ENCODE data around the gene UBE2F.

UBE2F gene

DNA sequence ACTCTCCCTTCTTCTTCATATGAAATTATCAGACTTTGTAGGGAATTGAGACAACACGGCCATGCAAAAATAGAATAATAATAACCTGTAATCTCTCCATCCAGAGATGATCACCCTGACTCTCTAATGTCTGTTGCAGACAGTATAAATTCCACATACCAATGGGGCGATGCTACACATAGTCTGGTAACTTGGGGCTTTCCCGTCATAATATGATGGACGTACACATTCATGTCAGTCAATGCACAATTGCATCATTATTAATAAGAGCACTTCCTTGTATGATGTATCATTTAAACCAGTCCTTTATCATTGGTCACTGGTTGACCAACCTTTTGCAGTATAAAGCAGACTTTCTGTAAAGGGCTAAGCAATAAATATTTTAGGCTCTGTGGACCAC is 54.5 kb downstream of the UBE2F start:
- TF ChIP-seq FOXP2 (optimal IDR thresholded peaks at IDR 0.05; ENCODE audit: borderline replicate concordance, extremely low read depth, extremely low read length, insufficient read depth): no peak
- TF ChIP-seq POLR2AphosphoS5 (IDR thresholded peaks at IDR 0.05; ENCODE audit: low read depth, low read length): no peak
- TF ChIP-seq, protein P1, sequence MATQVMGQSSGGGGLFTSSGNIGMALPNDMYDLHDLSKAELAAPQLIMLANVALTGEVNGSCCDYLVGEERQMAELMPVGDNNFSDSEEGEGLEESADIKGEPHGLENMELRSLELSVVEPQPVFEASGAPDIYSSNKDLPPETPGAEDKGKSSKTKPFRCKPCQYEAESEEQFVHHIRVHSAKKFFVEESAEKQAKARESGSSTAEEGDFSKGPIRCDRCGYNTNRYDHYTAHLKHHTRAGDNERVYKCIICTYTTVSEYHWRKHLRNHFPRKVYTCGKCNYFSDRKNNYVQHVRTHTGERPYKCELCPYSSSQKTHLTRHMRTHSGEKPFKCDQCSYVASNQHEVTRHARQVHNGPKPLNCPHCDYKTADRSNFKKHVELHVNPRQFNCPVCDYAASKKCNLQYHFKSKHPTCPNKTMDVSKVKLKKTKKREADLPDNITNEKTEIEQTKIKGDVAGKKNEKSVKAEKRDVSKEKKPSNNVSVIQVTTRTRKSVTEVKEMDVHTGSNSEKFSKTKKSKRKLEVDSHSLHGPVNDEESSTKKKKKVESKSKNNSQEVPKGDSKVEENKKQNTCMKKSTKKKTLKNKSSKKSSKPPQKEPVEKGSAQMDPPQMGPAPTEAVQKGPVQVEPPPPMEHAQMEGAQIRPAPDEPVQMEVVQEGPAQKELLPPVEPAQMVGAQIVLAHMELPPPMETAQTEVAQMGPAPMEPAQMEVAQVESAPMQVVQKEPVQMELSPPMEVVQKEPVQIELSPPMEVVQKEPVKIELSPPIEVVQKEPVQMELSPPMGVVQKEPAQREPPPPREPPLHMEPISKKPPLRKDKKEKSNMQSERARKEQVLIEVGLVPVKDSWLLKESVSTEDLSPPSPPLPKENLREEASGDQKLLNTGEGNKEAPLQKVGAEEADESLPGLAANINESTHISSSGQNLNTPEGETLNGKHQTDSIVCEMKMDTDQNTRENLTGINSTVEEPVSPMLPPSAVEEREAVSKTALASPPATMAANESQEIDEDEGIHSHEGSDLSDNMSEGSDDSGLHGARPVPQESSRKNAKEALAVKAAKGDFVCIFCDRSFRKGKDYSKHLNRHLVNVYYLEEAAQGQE (IDR thresholded peaks at IDR 0.05; ENCODE audit: insufficient read depth in 1 of 2, low read depth in 2 of 2, low read length in 2 of 2): no peak
- TF ChIP-seq SIN3A (IDR thresholded peaks at IDR 0.05; ENCODE audit: borderline replicate concordance, insufficient read depth, low read length): no peak
- no peak for TF ChIP-seq TAF1 (IDR thresholded peaks at IDR 0.05; ENCODE audit: borderline replicate concordance, insufficient read depth, low read length)

DNA sequence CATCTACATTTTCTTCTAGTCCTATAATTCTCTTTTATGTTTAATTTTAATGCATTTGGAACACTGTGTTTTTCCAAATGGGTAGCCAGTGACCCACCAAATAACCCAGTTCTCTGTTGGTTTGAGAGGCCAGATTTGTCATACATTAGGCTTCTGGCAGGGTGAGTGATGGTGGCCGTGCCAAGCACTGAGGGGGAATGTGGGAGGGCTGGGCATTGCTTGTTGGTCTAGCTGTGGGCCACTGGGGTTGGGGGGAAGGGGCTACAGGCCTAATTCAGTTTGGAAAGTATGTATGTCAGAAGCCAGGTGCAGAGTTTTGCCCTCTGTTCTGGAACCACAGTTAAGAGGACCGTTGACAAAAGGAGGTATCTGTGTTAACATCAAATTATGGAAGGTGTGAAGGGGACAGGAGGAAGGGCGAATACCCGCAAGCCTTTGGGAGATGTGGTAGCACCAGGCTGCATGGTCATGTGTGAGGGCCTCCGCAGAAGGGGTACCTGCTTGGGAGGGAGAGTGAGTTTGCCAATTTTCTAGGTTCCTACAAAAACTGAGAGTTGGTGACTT is 55.9 kb downstream of the UBE2F start:
- no peak for TF ChIP-seq TAF1 (IDR thresholded peaks at IDR 0.05; ENCODE audit: borderline replicate concordance, insufficient read depth, low read length)
- no peak for TF ChIP-seq FOXP2 (optimal IDR thresholded peaks at IDR 0.05; ENCODE audit: borderline replicate concordance, extremely low read depth, extremely low read length, insufficient read depth)
- TF ChIP-seq, protein P1 (IDR thresholded peaks at IDR 0.05; ENCODE audit: insufficient read depth in 1 of 2, low read depth in 2 of 2, low read length in 2 of 2): no peak
- TF ChIP-seq POLR2AphosphoS5 (IDR thresholded peaks at IDR 0.05; ENCODE audit: low read depth, low read length): no peak
- TF ChIP-seq SIN3A (IDR thresholded peaks at IDR 0.05; ENCODE audit: borderline replicate concordance, insufficient read depth, low read length): no peak

DNA sequence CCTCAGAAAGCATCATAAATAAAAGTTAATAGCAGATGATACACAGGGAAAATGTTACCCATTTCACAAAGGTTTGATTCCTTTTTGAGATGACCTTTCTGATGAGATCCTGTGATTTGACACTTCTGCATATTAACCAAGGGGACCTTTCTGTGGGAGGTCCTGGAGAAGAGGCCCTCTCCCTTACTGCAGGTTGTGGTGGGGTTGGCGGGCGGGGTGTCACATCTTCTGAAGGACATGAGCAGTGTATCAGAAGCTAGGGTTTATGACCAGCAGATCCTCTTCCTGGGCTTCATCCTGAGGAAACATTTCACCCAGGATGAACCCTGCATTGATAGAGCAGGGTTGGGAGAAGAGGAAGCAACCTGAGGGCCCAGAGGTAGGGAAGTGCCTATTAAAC is 56.8 kb downstream of the UBE2F start:
- TF ChIP-seq POLR2AphosphoS5 (IDR thresholded peaks at IDR 0.05; ENCODE audit: low read depth, low read length) (no peak), FOXP2 (optimal IDR thresholded peaks at IDR 0.05; ENCODE audit: borderline replicate concordance, extremely low read depth, extremely low read length, insufficient read depth) (no peak), TAF1 (IDR thresholded peaks at IDR 0.05; ENCODE audit: borderline replicate concordance, insufficient read depth, low read length) (no peak), SIN3A (IDR thresholded peaks at IDR 0.05; ENCODE audit: borderline replicate concordance, insufficient read depth, low read length) (no peak)
- TF ChIP-seq, protein P1 (IDR thresholded peaks at IDR 0.05; ENCODE audit: insufficient read depth in 1 of 2, low read depth in 2 of 2, low read length in 2 of 2): no peak

DNA sequence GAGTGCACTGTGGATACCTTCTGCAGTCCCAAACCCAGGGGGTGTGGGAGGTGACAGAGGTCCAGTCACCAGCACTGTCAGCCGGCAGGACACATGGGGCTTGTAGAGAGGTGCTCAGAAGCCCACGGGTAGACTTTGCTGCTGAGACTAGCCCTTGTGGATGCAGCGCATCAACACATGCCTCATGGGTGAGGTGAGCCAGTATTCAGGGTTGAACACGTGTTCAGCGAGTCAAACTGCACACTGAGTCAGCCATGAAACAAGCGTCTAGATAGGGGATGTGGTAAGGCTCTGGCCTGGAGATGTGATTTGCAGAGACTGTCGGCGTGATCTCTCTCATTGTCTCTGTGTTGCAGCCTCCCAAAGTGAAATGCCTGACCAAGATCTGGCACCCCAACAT is 58.2 kb downstream of the UBE2F start:
- TF ChIP-seq SIN3A (IDR thresholded peaks at IDR 0.05; ENCODE audit: borderline replicate concordance, insufficient read depth, low read length): no peak
- TF ChIP-seq, protein P1 (IDR thresholded peaks at IDR 0.05; ENCODE audit: insufficient read depth in 1 of 2, low read depth in 2 of 2, low read length in 2 of 2): no peak
- TF ChIP-seq POLR2AphosphoS5 (IDR thresholded peaks at IDR 0.05; ENCODE audit: low read depth, low read length): no peak
- no peak for TF ChIP-seq FOXP2 (optimal IDR thresholded peaks at IDR 0.05; ENCODE audit: borderline replicate concordance, extremely low read depth, extremely low read length, insufficient read depth)
- no peak for TF ChIP-seq TAF1 (IDR thresholded peaks at IDR 0.05; ENCODE audit: borderline replicate concordance, insufficient read depth, low read length)
